GM19452 (cell line): ENCODE data around the gene ZMYND12.

Experiments
- ATAC-seq: cut with Tn5 transposase; IDR thresholded peaks from one replicate; pipeline ENCODE4 v1.9.1; 2021; ENCODE audit not compliant: unreplicated experiment

The ZMYND12 gene

DNA sequence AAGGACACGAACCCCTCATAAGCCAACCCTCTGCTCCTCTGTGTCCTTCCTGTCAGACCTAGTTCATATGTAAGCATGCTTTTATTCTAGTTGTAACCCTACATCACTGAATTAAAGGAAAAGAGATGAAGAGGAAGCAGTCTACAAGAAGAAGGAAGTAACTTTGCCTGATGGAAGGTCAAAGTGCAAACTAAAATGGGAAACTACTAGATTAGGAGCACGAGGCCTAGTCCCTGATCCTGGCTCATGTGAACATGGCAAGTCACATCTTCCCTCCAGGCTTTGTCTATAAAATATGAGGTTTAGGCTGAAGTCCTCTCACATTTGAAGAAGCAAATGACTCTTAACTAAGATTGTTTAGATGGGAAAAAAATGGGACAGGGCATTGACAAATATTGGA lies 13.2 kb downstream of the ZMYND12 start:
- no peak for ATAC-seq

DNA sequence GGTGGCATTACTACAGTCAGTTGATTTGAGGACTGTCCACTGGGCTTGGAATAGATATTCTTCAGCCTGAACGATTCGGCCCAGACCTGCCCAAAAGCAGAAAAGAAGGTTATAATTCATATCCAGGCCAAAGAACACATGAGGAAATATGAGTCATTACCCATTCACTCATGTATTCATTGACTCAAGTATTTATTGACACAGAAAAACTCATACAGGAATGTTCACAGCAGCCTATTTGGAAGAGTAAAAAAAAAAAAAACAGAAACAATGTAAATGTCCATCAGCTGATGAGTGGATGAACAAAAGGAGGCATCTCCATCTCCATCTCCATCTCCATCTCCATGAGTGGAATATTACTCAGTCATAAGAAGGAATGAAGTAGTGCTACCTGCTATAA lies 15.9 kb downstream of the ZMYND12 start:
- no peak for ATAC-seq

- ATAC-seq = no peak
Observed at GRCh38 chr1:42434340-42434739, 21.5 kb downstream of the ZMYND12 start.

GRCh38 chr1:42433369-42433768 lies 22.5 kb downstream of the ZMYND12 start:
- ATAC-seq = no peak

- no peak for ATAC-seq
Observed at GRCh38 chr1:42432714-42433113, 23.1 kb downstream of the ZMYND12 start.

- ATAC-seq = no peak
Observed at GRCh38 chr1:42431514-42431913, 24.3 kb downstream of the ZMYND12 start.

DNA sequence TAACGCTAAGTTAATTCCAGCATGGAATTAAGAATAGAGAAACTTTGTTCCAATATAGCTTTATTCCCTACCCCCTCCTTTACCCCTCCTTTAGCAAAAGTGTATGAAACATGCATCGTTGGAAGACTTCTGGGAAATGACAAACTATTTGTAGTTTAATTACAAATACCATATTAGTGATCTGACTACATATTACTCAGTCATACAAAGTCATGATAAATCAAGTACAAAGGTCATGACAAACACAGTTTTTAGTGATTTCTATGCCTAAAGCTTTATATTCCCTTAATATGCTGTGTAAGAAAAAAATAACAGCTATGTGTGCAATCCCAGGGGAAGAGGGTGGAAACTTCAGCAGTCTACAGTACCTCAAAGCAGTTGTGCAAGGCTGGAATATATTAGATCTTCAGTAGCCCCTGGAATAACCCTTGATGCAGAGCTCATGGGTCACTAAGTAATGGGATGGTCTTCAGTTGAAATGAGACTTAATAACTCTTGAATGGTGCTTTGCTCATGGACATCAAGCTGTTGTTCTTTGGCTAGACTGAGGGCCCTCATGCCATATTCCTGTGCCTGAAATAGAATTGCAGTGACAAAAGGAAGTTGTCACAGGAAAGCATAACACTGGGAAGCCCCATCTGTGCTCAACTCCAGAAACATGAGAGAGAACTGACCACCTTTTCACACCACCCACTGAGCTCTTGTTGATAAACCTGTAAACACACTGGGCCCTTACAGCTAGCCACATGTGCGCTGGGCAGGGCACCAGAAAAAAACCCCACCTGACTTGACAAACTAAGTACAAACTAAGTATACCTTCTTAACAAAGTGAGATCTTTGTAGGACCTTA lies 25.3 kb downstream of the ZMYND12 start:
- no peak for ATAC-seq

- ATAC-seq = no peak
Observed at GRCh38 chr1:42429603-42430002, 26.2 kb downstream of the ZMYND12 start.

DNA sequence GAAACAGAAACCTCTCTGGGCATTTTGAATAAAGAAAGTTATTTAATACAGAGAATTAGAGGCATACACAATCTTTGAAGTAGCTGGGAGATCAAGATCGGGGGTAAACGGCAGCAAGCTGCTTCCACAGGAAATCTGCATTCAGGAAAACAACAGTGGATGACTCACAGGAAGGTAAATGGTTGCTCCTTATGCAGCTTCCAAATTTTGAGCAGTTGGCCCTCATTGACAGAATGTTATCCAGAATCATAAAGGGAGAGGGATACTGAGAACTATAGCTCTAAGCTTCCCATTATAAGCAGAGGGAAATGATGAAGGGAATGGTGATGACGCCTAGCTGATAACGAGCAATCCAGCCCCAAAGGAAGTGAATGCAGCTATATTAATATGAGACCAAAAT lies 28.6 kb downstream of the ZMYND12 start:
- no peak for ATAC-seq

- ATAC-seq = no peak
Observed at GRCh38 chr1:42424201-42424600, 31.6 kb downstream of the ZMYND12 start.

DNA sequence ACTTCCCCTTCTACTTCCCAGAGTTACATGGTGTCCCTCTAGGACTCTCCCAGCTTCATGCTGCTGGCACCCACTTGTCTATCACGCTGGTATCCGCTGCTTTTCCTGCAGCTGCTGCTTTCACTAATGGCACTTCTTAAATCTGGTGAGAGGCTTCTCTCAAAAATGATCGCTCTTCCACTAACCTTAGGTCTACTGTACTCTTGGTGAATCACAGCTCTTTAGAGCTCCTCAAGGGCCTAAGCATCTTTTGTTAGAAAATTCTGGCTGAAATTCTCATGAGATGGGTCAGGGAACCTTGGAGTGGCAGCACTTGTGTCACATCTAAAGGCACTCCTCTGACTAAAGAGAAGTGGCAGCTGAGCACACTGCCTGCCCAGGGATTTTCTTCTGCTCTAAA lies 32.1 kb downstream of the ZMYND12 start:
- ATAC-seq = no peak

DNA sequence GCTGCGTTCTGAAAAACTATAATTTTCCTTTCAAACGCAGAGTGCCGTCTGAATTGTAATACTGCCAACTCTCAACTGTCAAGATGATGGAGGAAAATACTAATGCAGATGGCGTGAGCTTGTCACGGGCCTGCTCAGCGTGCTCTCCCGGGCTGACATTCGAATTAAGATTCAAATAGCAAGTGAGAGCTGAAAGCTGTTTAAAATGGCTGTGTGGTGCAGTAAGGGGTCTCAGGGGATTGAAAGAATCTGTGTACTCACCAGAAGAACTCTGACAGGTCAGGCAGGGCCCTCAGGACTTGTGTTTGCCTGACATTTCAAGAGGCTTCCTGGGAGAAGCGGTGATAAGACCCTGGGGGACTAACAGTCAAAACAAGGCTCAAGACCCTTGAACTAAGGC lies 33.1 kb downstream of the ZMYND12 start:
- ATAC-seq = no peak

DNA sequence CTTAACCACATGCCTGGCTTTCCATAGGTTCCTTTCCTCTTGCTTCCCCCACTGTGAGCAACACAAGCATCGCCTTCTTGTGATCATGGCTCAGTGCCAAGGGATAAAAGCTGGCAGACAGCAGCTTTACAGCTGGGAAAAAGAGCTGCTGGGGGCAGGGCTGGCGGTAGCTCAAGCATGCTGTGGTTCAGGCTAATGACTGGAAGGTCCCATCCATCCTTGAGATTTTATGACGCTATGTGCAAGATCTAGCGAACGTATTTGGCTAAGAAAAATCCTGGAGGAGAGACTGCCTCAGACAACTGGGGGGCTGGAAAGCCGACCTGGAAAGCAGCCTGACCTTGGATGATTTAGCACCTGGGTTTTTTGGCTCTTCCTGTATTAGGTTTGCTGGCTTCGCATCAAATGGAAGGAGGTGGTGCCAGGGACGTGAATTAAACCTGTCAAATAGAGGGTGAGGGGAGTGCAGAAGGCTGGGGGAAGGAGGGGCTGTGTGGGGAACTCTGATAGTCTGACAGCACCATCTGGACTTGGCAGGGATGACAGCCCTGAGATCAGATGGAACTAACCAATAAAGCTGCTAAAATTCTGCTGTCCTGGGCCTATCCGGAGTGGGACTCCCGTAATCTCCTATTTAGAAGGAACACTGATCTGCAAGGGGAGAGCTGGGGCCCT lies 34.8 kb downstream of the ZMYND12 start:
- no peak for ATAC-seq

GRCh38 chr1:42420121-42420520 lies 35.7 kb downstream of the ZMYND12 start:
- no peak for ATAC-seq

DNA sequence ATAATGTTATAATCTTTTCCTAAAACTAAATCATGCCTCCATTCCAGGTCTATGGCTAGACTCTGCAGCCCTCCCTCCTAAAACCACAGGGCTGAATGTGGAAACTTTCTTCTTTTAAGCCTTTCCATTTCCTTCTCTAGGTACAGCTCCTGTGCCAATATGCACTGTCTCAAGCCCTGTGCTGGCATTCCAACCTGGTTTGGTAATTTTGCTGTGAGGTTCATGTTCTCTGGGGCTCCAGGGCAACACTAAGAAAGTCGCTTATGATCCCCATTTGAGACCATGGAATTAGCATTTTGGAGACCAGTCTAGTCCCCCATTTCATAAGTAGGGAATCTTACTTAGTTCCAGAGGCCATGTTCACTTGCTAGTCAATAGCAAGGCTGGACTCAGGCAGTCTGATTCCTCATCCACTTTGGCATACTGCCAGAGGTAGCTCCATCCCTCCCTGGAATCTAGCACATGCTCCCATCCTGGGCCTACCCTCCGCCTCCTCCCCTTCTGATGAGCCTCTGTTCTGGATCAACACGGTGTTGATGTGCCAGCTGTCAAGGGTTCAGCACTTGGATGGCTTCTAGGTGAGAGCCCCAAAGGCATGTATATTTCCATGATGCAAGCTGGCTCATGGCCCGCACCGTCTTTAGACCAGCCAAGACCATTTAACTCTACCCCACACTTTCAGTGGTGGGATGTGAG lies 36.5 kb downstream of the ZMYND12 start:
- no peak for ATAC-seq

- ATAC-seq = no peak
Observed at GRCh38 chr1:42418516-42418915, 37.3 kb downstream of the ZMYND12 start.

GRCh38 chr1:42417166-42417565 lies 38.7 kb downstream of the ZMYND12 start:
- ATAC-seq = no peak

GRCh38 chr1:42414551-42415496 lies 41.0 kb downstream of the ZMYND12 start:
- ATAC-seq = no peak

DNA sequence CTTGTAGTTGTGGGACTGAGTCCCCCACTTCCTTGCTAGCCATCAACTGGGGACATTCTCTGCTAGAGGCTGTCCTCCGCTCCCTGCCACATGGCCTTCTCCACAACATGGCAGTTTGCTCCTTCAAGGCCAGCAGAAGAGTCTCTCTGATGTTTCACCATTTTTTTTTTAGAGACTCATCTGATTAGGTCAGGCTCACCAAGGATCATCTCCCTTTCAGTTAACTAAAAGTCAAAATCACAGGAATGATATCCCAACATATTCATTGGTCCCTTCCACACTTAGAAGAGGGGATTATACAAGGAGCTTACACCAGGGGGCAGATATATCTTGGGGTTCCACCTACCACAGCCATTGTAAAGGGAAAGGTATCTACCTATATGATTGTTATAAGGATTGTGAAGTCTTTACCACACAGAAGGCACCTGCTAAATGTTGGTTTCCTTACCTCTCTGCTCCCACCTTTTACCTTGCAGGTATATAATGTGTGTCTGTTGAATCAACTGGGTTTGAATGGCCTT lies 51.9 kb downstream of the ZMYND12 start:
- ATAC-seq = no peak

DNA sequence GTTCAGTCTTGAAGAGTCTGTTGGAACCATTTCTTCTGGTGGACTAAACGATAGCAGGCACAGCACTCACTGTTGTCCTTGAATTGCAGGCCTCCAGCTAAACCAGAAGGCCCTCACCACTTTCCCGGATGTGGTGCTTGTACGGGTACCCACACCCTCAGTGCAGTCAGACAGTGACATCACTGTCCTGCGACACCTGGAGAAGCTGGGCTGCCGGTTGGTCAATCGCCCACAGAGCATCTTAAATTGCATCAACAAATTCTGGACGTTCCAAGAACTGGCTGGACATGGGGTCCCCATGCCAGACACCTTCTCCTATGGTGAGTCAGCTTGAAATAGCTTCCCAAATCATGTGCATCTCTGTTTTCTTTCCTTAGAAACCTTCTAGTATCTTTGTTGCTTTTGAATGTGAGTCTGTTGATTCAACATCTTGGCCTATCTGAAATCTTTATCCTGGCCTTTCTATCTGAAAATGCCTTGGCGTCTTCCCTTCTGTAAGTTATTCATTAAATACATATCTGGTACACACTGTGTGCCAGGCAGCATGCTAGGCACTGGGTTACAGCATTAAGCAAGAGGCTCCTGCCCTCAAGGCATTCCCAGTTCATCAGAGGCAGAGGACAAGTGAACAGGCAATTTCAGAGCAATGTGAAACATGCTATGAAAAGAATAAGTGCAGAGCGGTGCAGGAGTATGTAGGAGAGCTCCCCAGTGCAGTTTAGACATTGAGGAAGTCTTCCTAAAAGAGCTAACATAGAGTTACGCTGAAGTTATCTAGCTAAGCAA lies 56.3 kb downstream of the ZMYND12 start:
- no peak for ATAC-seq
